ENCODE measurements around the gene CLIC5. TPM values are rescaled to one million over a fixed set of nuclear protein-coding genes. Genes with fewer than 3 reads are reported as not detected.

The CLIC5 gene
- polyA plus RNA-seq, 1 donor (not counting 4 experiments of a cell fraction or from before 2014, with no cell fraction given) = 0.09 TPM

DNA sequence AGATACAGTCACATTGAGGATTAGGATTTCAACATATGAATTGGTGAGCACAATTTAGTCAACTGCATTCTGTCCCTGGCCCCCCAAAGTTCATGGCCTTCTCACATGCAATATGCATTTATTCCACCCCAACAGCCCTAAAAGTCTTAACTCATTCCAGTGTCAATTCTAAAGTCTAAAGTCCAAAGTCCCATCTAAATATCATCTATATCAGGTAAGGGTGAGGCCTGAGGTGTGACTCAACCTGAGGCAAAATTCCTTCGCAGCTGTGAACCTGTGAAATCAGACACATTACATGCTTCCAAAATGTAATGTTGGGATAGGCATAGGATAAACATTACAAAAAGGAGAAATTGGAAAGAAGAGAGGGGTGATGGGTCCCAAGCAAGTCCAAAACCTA lies 27.8 kb downstream of the CLIC5 start:
- Histone ChIP-seq H3K9me1 (ENCODE audit: control insufficient read depth, extremely low read depth, insufficient read depth, low read length) (no peaks in the 10 kb centered on the region), H3K4me2 (ENCODE audit: control insufficient read depth, extremely low read depth, insufficient read depth, low read depth, low read length) (no peak overlapping the region), H2AFZ (ENCODE audit: control insufficient read depth, low read length) (no peak overlapping the region), H3K36me3 (ENCODE audit: control insufficient read depth in 2 of 2, extremely low read depth in 1 of 2, insufficient read depth in 2 of 2, low read length in 2 of 2) (no peaks in the 10 kb centered on the region), H3K4me3 (ENCODE audit: control insufficient read depth in 2 of 3, extremely low read depth in 1 of 3, insufficient read depth in 2 of 3, low read depth in 1 of 3, low read length in 3 of 3) (no peak overlapping the region), H3K27ac (ENCODE audit: control insufficient read depth, insufficient read depth, low read length) (no peak overlapping the region), H3K9ac (ENCODE audit: control insufficient read depth, extremely low read depth, insufficient read depth, low read length) (no peak overlapping the region), H3K9me3 (ENCODE audit: control insufficient read depth, low read depth, low read length) (no peaks in the 10 kb centered on the region), H3K27me3 (ENCODE audit: control insufficient read depth, extremely low read depth, insufficient read depth, low read length) (peaks cover 3% of the 10 kb centered on the region), H4K20me1 (ENCODE audit: control insufficient read depth, extremely low read depth, insufficient read depth, low read length) (no peaks in the 10 kb centered on the region), H3K79me2 (ENCODE audit: control insufficient read depth, insufficient read depth, low read length) (no peaks in the 10 kb centered on the region), H3K4me1 (ENCODE audit: control insufficient read depth, extremely low read depth, insufficient read depth, low read length) (no peaks in the 10 kb centered on the region)
- no peak for TF ChIP-seq EZH2 (IDR thresholded peaks at IDR 0.05; ENCODE audit: low read length)
- TF ChIP-seq, protein P1, sequence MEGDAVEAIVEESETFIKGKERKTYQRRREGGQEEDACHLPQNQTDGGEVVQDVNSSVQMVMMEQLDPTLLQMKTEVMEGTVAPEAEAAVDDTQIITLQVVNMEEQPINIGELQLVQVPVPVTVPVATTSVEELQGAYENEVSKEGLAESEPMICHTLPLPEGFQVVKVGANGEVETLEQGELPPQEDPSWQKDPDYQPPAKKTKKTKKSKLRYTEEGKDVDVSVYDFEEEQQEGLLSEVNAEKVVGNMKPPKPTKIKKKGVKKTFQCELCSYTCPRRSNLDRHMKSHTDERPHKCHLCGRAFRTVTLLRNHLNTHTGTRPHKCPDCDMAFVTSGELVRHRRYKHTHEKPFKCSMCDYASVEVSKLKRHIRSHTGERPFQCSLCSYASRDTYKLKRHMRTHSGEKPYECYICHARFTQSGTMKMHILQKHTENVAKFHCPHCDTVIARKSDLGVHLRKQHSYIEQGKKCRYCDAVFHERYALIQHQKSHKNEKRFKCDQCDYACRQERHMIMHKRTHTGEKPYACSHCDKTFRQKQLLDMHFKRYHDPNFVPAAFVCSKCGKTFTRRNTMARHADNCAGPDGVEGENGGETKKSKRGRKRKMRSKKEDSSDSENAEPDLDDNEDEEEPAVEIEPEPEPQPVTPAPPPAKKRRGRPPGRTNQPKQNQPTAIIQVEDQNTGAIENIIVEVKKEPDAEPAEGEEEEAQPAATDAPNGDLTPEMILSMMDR (optimal IDR thresholded peaks at IDR 0.05 in 1 of 3, IDR thresholded peaks at IDR 0.05 in 1 of 3, conservative IDR thresholded peaks at IDR 0.05 in 1 of 3; ENCODE audit: extremely low read depth in 1 of 3, insufficient read depth in 2 of 3, low read length in 3 of 3) = no peak
- dilution Hi-C loops (cut with MboI; ENCODE audit: extremely low pct_ligation_motif_present, low sequenced_read_pairs) = no loop called here
- DNase-seq (ENCODE audit: low read depth, low spot score) = no peak
- FAIRE-seq = no peak

DNA sequence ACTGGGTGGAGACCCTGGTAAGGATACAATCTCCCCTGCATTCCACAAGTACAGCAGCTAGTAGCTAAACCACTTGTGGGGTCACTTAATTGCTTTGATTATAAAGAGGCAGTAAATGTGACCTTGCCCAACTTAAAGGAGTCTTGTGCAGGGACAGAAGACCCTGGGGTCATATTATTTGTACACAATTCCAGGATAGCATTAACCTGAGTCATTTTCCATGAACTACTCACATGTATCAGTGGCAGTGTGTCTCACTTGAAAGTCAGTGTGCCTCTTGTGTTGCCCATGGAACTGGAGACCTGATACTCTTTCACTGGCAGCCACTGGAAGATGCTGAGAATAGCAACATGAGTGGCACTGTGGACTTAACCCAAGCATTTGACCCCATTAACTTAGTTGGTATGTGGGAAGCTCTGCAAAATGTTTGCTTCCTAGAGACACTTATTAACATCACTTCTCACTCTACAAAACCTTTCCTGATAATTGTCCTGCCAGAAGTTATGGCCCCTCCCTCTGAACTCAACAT lies 28.9 kb downstream of the CLIC5 start:
- H3K36me3 ChIP-seq (ENCODE audit: control insufficient read depth in 2 of 2, extremely low read depth in 1 of 2, insufficient read depth in 2 of 2, low read length in 2 of 2) = no peaks in the 10 kb centered on the region
- no peaks in the 10 kb centered on the region for H3K79me2 ChIP-seq (ENCODE audit: control insufficient read depth, insufficient read depth, low read length)
- H3K9me3 ChIP-seq (ENCODE audit: control insufficient read depth, low read depth, low read length) = no peaks in the 10 kb centered on the region
- H3K9ac ChIP-seq (ENCODE audit: control insufficient read depth, extremely low read depth, insufficient read depth, low read length) = no peak overlapping the region
- no peak overlapping the region for H2AFZ ChIP-seq (ENCODE audit: control insufficient read depth, low read length)
- FAIRE-seq (no peak), DNase-seq (ENCODE audit: low read depth, low spot score) (no peak)
- H3K27ac ChIP-seq (ENCODE audit: control insufficient read depth, insufficient read depth, low read length) = no peak overlapping the region
- dilution Hi-C loops (cut with MboI; ENCODE audit: extremely low pct_ligation_motif_present, low sequenced_read_pairs) = no loop called here
- no peaks in the 10 kb centered on the region for H4K20me1 ChIP-seq (ENCODE audit: control insufficient read depth, extremely low read depth, insufficient read depth, low read length)
- TF ChIP-seq, protein P1 (optimal IDR thresholded peaks at IDR 0.05 in 1 of 3, IDR thresholded peaks at IDR 0.05 in 1 of 3, conservative IDR thresholded peaks at IDR 0.05 in 1 of 3; ENCODE audit: extremely low read depth in 1 of 3, insufficient read depth in 2 of 3, low read length in 3 of 3) = no peak
- no peak for TF ChIP-seq EZH2 (IDR thresholded peaks at IDR 0.05; ENCODE audit: low read length)
- H3K4me3 ChIP-seq (ENCODE audit: control insufficient read depth in 2 of 3, extremely low read depth in 1 of 3, insufficient read depth in 2 of 3, low read depth in 1 of 3, low read length in 3 of 3) = no peak overlapping the region
- H3K4me1 ChIP-seq (ENCODE audit: control insufficient read depth, extremely low read depth, insufficient read depth, low read length) = no peaks in the 10 kb centered on the region
- H3K27me3 ChIP-seq (ENCODE audit: control insufficient read depth, extremely low read depth, insufficient read depth, low read length) = peaks cover 3% of the 10 kb centered on the region
- no peaks in the 10 kb centered on the region for H3K9me1 ChIP-seq (ENCODE audit: control insufficient read depth, extremely low read depth, insufficient read depth, low read length)
- H3K4me2 ChIP-seq (ENCODE audit: control insufficient read depth, extremely low read depth, insufficient read depth, low read depth, low read length) = no peak overlapping the region
